VCaP (cell line): Measurements from ENCODE around the gene SYNDIG1.

Experiments
- H3K27ac ChIP-seq: fragments of 450-650 bp; 2 replicates; pipeline ENCODE4 v1.5.1; 2017
- TF ChIP-seq, protein P1 (sequence below): fragments of 450-650 bp; conservative IDR thresholded peaks from 2 replicates; pipeline ENCODE4 v1.5.1; 2017; ENCODE audit warnings: mild to moderate bottlenecking, moderate library complexity

The SYNDIG1 gene

GRCh38 chr20:24542721-24543120, 73.3 kb downstream of the SYNDIG1 start:
- H3K27ac ChIP-seq: no peak overlapping the region
- TF ChIP-seq, protein P1, sequence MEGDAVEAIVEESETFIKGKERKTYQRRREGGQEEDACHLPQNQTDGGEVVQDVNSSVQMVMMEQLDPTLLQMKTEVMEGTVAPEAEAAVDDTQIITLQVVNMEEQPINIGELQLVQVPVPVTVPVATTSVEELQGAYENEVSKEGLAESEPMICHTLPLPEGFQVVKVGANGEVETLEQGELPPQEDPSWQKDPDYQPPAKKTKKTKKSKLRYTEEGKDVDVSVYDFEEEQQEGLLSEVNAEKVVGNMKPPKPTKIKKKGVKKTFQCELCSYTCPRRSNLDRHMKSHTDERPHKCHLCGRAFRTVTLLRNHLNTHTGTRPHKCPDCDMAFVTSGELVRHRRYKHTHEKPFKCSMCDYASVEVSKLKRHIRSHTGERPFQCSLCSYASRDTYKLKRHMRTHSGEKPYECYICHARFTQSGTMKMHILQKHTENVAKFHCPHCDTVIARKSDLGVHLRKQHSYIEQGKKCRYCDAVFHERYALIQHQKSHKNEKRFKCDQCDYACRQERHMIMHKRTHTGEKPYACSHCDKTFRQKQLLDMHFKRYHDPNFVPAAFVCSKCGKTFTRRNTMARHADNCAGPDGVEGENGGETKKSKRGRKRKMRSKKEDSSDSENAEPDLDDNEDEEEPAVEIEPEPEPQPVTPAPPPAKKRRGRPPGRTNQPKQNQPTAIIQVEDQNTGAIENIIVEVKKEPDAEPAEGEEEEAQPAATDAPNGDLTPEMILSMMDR: no peak

DNA sequence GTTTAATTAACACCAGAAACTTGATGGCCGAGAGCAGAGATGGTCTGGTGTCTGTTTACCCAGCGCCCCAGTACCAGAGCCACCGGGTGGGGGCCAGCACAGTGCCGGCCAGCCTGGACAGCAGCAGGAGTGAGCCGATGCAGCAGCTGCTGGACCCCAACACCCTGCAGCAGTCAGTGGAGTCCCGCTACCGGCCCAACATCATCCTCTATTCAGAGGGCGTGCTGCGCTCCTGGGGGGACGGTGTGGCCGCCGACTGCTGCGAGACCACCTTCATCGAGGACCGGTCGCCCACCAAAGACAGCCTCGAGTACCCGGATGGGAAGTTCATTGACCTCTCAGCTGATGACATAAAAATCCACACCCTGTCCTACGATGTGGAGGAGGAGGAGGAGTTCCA, 73.7 kb downstream of the SYNDIG1 start:
- TF ChIP-seq, protein P1: no peak
- H3K27ac ChIP-seq: no peak overlapping the region

GRCh38 chr20:24543741-24544140, 74.3 kb downstream of the SYNDIG1 start:
- H3K27ac ChIP-seq: no peak overlapping the region
- TF ChIP-seq, protein P1: no peak

DNA sequence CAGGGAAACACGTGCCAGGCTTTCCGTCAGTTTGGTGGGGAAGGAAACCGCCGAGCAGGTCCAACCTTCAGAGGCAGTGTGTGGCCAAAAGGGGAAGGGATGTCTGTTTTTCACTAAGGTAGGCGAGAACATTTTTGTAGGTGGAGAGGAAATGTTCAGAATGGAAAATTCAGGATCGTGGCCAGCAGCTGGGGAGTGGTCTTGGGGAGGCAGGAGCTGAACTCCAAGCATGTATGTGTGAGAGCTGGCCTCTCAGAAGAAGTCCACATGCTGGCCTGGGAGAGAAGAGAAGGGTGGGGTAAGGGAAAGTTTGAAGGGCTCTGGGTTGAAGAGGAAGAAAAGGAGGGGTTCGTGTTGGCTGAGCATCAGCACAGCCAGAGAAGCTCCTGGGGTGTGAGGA, 74.9 kb downstream of the SYNDIG1 start:
- TF ChIP-seq, protein P1: no peak
- no peak overlapping the region for H3K27ac ChIP-seq

DNA sequence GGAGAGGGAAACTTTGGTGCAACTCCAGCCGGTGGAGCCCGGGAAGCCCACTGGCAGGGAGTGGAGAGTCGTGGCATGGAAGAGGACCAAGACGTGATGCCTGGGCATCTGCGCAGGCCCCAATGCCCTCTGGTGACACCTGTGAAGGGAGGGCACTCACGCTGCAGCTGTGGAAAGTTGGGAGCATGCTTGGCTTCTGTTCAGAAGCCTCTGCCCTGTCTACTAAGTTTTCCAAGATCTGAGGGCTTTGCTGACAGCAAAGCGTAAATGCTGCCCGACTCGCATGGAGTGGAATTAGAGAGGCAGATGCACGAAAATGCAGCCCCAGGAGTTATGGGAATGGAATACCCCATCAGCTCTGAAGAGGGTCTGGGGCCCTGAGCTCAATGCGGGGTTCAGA, 75.7 kb downstream of the SYNDIG1 start:
- H3K27ac ChIP-seq: no peak overlapping the region
- TF ChIP-seq, protein P1: no peak

- TF ChIP-seq, protein P1: no peak
- no peak overlapping the region for H3K27ac ChIP-seq
Measured at GRCh38 chr20:24546232-24546892, 76.9 kb downstream of the SYNDIG1 start.

DNA sequence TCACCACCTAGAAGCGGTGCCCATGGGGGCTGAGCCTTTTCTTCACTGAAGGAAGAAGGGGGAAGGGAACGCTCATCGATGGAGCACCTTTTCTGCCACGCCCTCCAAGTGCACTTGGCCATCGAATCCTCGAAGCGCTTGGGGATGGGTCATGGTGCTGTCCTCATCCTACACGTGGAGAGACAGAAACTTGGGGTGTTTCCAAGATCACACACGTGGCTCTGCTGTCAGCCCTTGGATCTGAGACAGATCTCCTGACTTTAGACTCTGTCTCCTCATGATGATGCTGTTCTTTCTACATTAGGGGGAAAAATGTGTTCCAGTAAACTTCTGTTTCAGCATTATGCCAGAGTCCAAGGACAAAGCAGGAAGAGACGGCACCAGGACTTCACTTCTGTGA, 78.5 kb downstream of the SYNDIG1 start:
- H3K27ac ChIP-seq: no peak overlapping the region
- TF ChIP-seq, protein P1: no peak
